Adrenal gland (tissue), 5 donors: Measurements from ENCODE around the gene EYS.

Experiments
- POLR2A ChIP-seq, 2 donors: fragments of 450-650 bp; IDR thresholded peaks; one replicate each; pipeline ENCODE4 v1.6.1; 2017; ENCODE audit warnings: antibody characterized with exemption in 2 of 2, mild to moderate bottlenecking in 2 of 2, moderate library complexity in 1 of 2
- TF ChIP-seq, protein P1 (sequence below), 6 experiments: fragments of 450-650 bp in 4 of 6; fragments of 200-600 bp in 2 of 6; sonication (generic) in 1 of 6; IDR thresholded peaks; 1 replicate in 5 of 6; 2 replicates in 1 of 6; pipeline versions ENCODE4 v1.5.1 to v1.8.0; 2016 to 2021; ENCODE audit warnings: antibody characterized with exemption in 6 of 6, mild to moderate bottlenecking in 2 of 6, moderate library complexity in 1 of 6
- donor health status: DM: no; HTN: no; CAD: no.

GRCh38 chr6:64243618-64244017 is 1463.4 kb downstream of the EYS start:
- TF ChIP-seq, protein P1, sequence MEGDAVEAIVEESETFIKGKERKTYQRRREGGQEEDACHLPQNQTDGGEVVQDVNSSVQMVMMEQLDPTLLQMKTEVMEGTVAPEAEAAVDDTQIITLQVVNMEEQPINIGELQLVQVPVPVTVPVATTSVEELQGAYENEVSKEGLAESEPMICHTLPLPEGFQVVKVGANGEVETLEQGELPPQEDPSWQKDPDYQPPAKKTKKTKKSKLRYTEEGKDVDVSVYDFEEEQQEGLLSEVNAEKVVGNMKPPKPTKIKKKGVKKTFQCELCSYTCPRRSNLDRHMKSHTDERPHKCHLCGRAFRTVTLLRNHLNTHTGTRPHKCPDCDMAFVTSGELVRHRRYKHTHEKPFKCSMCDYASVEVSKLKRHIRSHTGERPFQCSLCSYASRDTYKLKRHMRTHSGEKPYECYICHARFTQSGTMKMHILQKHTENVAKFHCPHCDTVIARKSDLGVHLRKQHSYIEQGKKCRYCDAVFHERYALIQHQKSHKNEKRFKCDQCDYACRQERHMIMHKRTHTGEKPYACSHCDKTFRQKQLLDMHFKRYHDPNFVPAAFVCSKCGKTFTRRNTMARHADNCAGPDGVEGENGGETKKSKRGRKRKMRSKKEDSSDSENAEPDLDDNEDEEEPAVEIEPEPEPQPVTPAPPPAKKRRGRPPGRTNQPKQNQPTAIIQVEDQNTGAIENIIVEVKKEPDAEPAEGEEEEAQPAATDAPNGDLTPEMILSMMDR (IDR thresholded peaks at IDR 0.05), result no peak
- TF ChIP-seq POLR2A (IDR thresholded peaks at IDR 0.05), result no peak
